Neural cell (in vitro differentiated cells): ENCODE results near the gene SREK1. TPM values are rescaled to one million over a fixed set of nuclear protein-coding genes. Genes with fewer than 3 reads are reported as not detected.

Experiments
- polyA plus RNA-seq: library from polyadenylated mRNA; depleted of rRNA; stranded (reverse); fragments of >200 nt; gene quantifications from 2 replicates; pipeline ENCODE4 v1.2.3, GENCODE V29; 2014

Gene SREK1
- polyA plus RNA-seq, 1 donor from 2014 or later, result 73.6 TPM

Other genes with a start within 250 kb of the SREK1 start
- gene ERBIN, start 217.7 kb upstream of the SREK1 start, polyA plus RNA-seq, result 28.4 and 32.7 TPM in 2 replicates